CD4-positive, alpha-beta T cell treated with Interleukin-12 subunit alpha and Interleukin-12 subunit beta, for 1 hour (primary cell): ENCODE data around the gene KNL1.
"Not testable (repeated sequence)": the region's sequence is repeated elsewhere in the genome, so short reads cannot be mapped to it uniquely, and the experiment has no call there.

Experiments
- DNase-seq: peaks from one replicate; pipeline ENCODE4 v3.0.0-alpha.2; 2020

The KNL1 gene

GRCh38 chr15:40582726-40583246, 11.3 kb upstream of the KNL1 start:
- peak; percentile 40 for DNase-seq

- DNase-seq: no peak
Measured at GRCh38 chr15:40584191-40584590, 9.9 kb upstream of the KNL1 start.

- no peak for DNase-seq
Measured at GRCh38 chr15:40590667-40591050, 3.4 kb upstream of the KNL1 start.

- no peak for DNase-seq
Measured at GRCh38 chr15:40591389-40591788, 2.7 kb upstream of the KNL1 start.

- peak; percentile 50 for DNase-seq
Measured at GRCh38 chr15:40593165-40593564, 884 bp upstream of the KNL1 start.

GRCh38 chr15:40594429-40594836, 384 bp downstream of the KNL1 start:
- no peak for DNase-seq

GRCh38 chr15:40595219-40595618, 1.2 kb downstream of the KNL1 start:
- no peak for DNase-seq

GRCh38 chr15:40595773-40596172, 1.7 kb downstream of the KNL1 start:
- DNase-seq: no peak

GRCh38 chr15:40597024-40597423, 3.0 kb downstream of the KNL1 start:
- no peak for DNase-seq

GRCh38 chr15:40598126-40598525, 4.1 kb downstream of the KNL1 start:
- no peak for DNase-seq

- DNase-seq: no peak
Measured at GRCh38 chr15:40598672-40599071, 4.6 kb downstream of the KNL1 start.

- DNase-seq: no peak
Measured at GRCh38 chr15:40600956-40601355, 6.9 kb downstream of the KNL1 start.

GRCh38 chr15:40603935-40604334, 9.9 kb downstream of the KNL1 start:
- no peak for DNase-seq

- DNase-seq: no peak
Measured at GRCh38 chr15:40613080-40613479, 19.0 kb downstream of the KNL1 start.

- no peak for DNase-seq
Measured at GRCh38 chr15:40618023-40618422, 24.0 kb downstream of the KNL1 start.

GRCh38 chr15:40618906-40619305, 24.9 kb downstream of the KNL1 start:
- no peak for DNase-seq

- no peak for DNase-seq
Measured at GRCh38 chr15:40623361-40623760, 29.3 kb downstream of the KNL1 start.

- DNase-seq: no peak
Measured at GRCh38 chr15:40630313-40630712, 36.3 kb downstream of the KNL1 start.

GRCh38 chr15:40633178-40633577, 39.1 kb downstream of the KNL1 start:
- no peak for DNase-seq

- DNase-seq: no peak
Measured at GRCh38 chr15:40637221-40637745, 43.2 kb downstream of the KNL1 start.

- no peak for DNase-seq
Measured at GRCh38 chr15:40639677-40640076, 45.6 kb downstream of the KNL1 start.

- DNase-seq: no peak
Measured at GRCh38 chr15:40647523-40647922, 53.5 kb downstream of the KNL1 start.

GRCh38 chr15:40650479-40650878, 56.4 kb downstream of the KNL1 start:
- no peak for DNase-seq

GRCh38 chr15:40660686-40661085, 66.6 kb downstream of the KNL1 start:
- DNase-seq: no peak

- no peak for DNase-seq
Measured at GRCh38 chr15:40664909-40665308, 70.9 kb downstream of the KNL1 start.

GRCh38 chr15:40676290-40676689, 82.2 kb downstream of the KNL1 start:
- DNase-seq: not testable (repeated sequence)
